ENCODE measurements around the gene SMARCA2. TPM values are rescaled to one million over a fixed set of nuclear protein-coding genes. Genes with fewer than 3 reads are reported as not detected.
A peak's percentile ranks its signal among the peaks of the same experiment; 100 is the strongest.

The SMARCA2 gene
- total RNA-seq, 4 donors from 2014 or later: 148 to 217 (median 196) TPM

- H3K9me3 ChIP-seq: no peaks in the 10 kb centered on the region
These were observed 3.1 kb downstream of the SMARCA2 start for GRCh38 chr9:2018162-2018643.

GRCh38 chr9:2018764-2019558, 3.8 kb downstream of the SMARCA2 start:
- no peaks in the 10 kb centered on the region for H3K9me3 ChIP-seq
- intact Hi-C loops (cut with DNase I): loop anchor here (5.0 kb wide), 1 partner anchor 33 kb away; no protein-coding TSS in a partner anchor
- peaks cover 44 to 53% of the 10 kb centered on the region in 2 donors for H3K4me1 ChIP-seq
- WGBS, 2 donors: 45 to 52% methylated on average over 6 of the region's 6 CpGs
- no peak for TF ChIP-seq POLR2A (IDR thresholded peaks at IDR 0.05)
- TF ChIP-seq CTCF (IDR thresholded peaks at IDR 0.05): no peak
- peak overlapping the region in 2 of 3 donors; percentile 99 for H3K27ac ChIP-seq
- H3K27me3 ChIP-seq: no peaks in the 10 kb centered on the region
- H3K36me3 ChIP-seq: no peaks in the 10 kb centered on the region
- peak overlapping the region in 1 of 3 donors; percentile 93 for H3K4me3 ChIP-seq (replicated peaks in 1 of 3)
- DNase-seq: no peak

More at GRCh38 chr9:2018162-2018643, 3.1 kb downstream of the SMARCA2 start:
- TF ChIP-seq POLR2A (IDR thresholded peaks at IDR 0.05) (no peak), CTCF (IDR thresholded peaks at IDR 0.05) (no peak)
- Histone ChIP-seq H3K27me3 (no peaks in the 10 kb centered on the region), H3K27ac (peak overlapping the region; percentile 96 to 99 (median 99)), H3K4me3 (replicated peaks in 1 of 3) (peak overlapping the region; percentile 70 to 93 (median 73)), H3K4me1 (peaks cover 37 to 48% of the 10 kb centered on the region in 2 donors), H3K36me3 (no peaks in the 10 kb centered on the region)
- 17 to 25% methylated on average over 7 of the region's 7 CpGs for WGBS, 2 donors
- intact Hi-C loops (cut with DNase I): loop anchor here (5.0 kb wide), 1 partner anchor 34 kb away; no protein-coding TSS in a partner anchor
- DNase-seq: no peak

- WGBS, 2 donors: 84 to 91% methylated on average over 1 of the region's 1 CpG
- intact Hi-C loops (cut with DNase I): loop anchor here (5.0 kb wide), 1 partner anchor 33 kb away; no protein-coding TSS in a partner anchor
- H3K9me3 ChIP-seq: no peaks in the 10 kb centered on the region
These were observed 4.6 kb downstream of the SMARCA2 start for GRCh38 chr9:2019723-2020122.

GRCh38 chr9:2021731-2022130, 6.6 kb downstream of the SMARCA2 start:
- WGBS, 2 donors: 77 to 82% methylated on average over 7 of the region's 7 CpGs
- Histone ChIP-seq H3K4me3 (replicated peaks in 1 of 3) (no peak overlapping the region), H3K36me3 (no peaks in the 10 kb centered on the region), H3K27ac (no peak overlapping the region), H3K9me3 (no peaks in the 10 kb centered on the region), H3K4me1 (peaks cover 62 to 78% of the 10 kb centered on the region in 2 donors), H3K27me3 (no peaks in the 10 kb centered on the region)
- TF ChIP-seq CTCF (IDR thresholded peaks at IDR 0.05) (no peak), POLR2A (IDR thresholded peaks at IDR 0.05) (no peak)
- intact Hi-C loops (cut with DNase I): no loop called here
- no peak for DNase-seq

More at GRCh38 chr9:2019723-2020122, 4.6 kb downstream of the SMARCA2 start:
- Histone ChIP-seq H3K27ac (peak overlapping the region in 2 of 3 donors; percentile 99), H3K4me3 (replicated peaks in 1 of 3) (no peak overlapping the region), H3K4me1 (peaks cover 50 to 61% of the 10 kb centered on the region in 2 donors), H3K36me3 (no peaks in the 10 kb centered on the region), H3K27me3 (no peaks in the 10 kb centered on the region)
- TF ChIP-seq POLR2A (IDR thresholded peaks at IDR 0.05) (no peak), CTCF (IDR thresholded peaks at IDR 0.05) (no peak)
- no peak for DNase-seq

GRCh38 chr9:2022560-2022959, 7.4 kb downstream of the SMARCA2 start:
- Histone ChIP-seq H3K4me3 (replicated peaks in 1 of 3) (no peak overlapping the region), H3K36me3 (no peaks in the 10 kb centered on the region), H3K27me3 (no peaks in the 10 kb centered on the region), H3K9me3 (no peaks in the 10 kb centered on the region), H3K4me1 (peaks cover 66 to 87% of the 10 kb centered on the region in 2 donors), H3K27ac (peak overlapping the region in 1 of 3 donors; percentile 36)
- TF ChIP-seq POLR2A (IDR thresholded peaks at IDR 0.05) (no peak), CTCF (IDR thresholded peaks at IDR 0.05) (no peak)
- DNase-seq: no peak
- intact Hi-C loops (cut with DNase I): no loop called here
- 73 to 75% methylated on average over 1 of the region's 1 CpG for WGBS, 2 donors

Measured in thyroid gland (tissue), 4 donors.